ENCODE data around the gene KNG1.
"Not testable (repeated sequence)": the region's sequence is repeated elsewhere in the genome, so short reads cannot be mapped to it uniquely, and the experiment has no call there.

KNG1 gene

GRCh38 chr3:186717039-186717457 is at the start of gene KNG1:
KNG1 (plus strand) TSS chr3:186717359; CDS start chr3:186717543, 184 bp downstream.
- in situ Hi-C loops (cut with MboI; ENCODE audit: low sequenced_read_pairs): no loop called here

DNA sequence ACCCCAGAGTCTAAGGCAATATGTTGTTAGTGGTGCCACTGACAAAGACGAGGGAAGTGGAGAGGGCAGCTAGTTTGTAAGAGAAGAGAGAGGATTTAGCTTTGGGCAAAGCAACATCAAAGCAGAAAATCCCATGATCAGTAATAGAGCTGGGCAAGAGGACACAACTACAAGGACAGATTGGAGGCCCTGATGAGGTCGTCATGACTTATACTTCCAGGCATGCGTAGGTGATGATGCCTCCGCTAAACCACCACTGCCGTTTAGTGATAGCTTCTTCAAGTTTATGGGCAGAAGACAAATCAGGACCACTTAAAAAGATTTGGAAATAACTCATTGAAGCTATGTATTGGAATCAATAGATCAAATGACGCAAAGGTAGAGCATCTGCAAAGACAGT is 48.7 kb upstream of the KNG1 start:
- in situ Hi-C loops (cut with MboI; ENCODE audit: low sequenced_read_pairs): no loop called here

DNA sequence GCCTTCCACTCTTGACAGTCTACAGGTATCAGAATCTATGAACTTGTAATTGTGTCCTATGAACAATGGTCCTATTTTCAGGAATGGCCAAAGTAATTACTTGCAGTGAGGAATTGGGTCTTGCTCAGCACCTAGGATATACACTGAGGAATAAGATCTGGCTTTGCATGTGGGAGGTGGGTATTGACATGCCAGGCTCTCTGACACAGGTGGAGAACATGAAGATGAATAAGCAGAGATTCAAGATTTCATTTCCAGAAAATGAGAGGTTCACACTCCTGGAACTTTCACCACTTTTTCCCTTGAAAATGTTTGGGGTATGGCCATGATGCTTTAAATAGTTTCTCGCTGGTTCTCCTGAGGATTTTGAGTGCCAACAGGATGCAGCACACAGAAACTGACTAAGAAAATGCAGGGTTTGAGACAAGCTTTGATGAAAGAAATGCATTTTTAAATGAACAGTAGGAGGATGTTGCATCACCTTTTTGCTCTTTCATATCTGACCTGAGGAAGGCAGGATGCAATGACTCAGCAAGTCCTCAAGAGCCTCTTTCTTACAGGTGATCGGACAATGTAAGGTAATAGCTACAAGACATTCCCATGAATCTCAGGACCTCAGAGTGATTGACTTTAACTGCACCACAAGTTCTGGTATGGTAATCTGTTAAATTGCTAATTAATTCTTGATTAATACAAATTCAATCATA is 47.6 kb upstream of the KNG1 start:
- in situ Hi-C loops (cut with MboI; ENCODE audit: low sequenced_read_pairs): no loop called here

GRCh38 chr3:186670155-186670554 is 47.0 kb upstream of the KNG1 start:
- in situ Hi-C loops (cut with MboI; ENCODE audit: low sequenced_read_pairs): no loop called here

DNA sequence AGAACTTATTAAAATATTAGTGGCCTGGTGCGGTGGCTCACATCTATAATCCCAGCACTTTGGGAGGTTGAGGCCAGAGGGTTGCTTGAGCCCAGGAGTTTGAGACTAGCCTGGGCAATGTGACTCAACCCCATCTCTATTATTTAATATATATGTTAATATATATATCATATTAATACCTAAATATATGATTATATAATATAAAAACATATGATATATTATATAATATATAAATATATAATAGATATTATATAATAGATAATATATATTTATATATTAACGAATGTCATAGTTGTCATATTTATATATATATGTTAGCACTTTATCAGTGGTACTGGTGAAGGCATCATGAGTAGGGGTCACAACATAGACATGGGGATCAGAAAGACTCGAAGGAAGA is 46.1 kb upstream of the KNG1 start:
- in situ Hi-C loops (cut with MboI; ENCODE audit: low sequenced_read_pairs): no loop called here

DNA sequence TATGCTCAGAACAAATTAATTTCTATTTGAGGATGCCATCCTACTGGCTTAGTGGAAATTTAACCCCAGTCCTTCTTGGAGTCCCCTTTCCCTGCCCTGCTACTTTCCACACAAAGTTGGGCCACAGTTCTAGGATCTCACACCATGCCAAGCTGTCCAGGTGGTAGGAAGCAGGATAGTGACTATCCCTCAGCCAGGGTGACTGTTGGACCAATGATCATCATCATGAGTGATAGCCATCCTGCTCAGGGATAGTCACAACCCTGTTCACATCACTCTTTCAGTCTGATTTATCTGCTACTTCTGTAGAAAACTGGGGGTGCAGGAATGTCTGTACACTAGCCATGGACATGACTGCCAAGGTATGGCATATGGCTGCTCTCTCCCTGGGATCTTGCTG is 38.6 kb upstream of the KNG1 start:
- in situ Hi-C loops (cut with MboI; ENCODE audit: low sequenced_read_pairs): no loop called here

DNA sequence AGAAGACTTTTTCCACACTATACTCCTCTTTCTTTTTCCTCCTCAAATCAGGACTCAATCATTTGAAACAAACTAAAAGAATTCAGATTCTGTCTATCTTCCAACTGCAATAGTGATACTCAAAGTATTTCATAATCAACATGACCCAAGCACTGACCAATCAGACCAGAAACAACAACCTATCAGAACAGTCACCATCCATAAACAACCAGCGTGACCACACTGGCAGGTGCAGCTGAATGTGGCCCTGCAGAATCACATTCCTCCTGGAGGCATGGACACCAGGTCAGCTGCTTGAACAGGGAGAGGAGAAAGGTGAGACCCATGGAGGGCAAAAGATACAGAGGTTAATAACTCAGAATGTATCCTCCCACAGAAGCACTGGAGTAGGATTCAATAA is 38.0 kb upstream of the KNG1 start:
- in situ Hi-C loops (cut with MboI; ENCODE audit: low sequenced_read_pairs): no loop called here

DNA sequence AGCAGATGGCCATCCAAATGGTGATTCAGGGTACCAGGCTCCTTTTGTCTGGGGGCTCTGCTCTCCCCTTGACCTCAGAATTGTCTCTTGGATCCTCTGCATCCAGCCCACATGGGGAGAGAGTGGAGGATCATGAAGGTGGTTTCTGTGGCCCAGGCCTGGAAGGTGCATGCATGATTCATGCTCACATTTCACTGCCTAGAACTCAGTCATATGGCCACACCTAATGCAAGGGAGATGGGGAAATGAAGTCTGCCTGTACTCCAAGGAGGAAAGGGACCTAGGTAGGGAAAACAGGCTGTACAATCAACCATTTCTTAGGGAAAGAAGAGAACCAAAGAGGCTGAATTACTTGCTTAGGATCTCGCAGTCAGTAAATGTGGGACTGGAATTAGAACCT is 36.3 kb upstream of the KNG1 start:
- in situ Hi-C loops (cut with MboI; ENCODE audit: low sequenced_read_pairs): no loop called here

DNA sequence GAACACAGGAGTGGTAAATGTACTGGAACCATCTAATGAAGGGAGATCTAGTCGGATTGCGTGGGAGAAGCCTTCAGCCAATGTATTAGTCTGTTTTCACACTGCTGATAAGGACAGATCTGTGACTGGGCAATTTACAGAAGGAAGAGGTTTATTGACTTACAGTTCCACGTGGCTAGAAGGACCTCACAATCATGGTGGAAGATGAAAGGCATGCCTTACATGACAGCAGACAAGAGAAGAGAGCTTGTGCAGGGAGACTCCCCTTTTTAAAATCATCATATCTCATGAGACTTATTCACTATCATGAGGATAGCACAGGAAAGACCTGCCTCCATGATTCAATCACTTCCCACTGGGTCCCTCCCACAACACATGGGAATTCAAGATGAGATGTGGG is 34.3 kb upstream of the KNG1 start:
- in situ Hi-C loops (cut with MboI; ENCODE audit: low sequenced_read_pairs): no loop called here

- in situ Hi-C loops (cut with MboI; ENCODE audit: low sequenced_read_pairs): no loop called here
Measured at GRCh38 chr3:186683979-186684378, 33.2 kb upstream of the KNG1 start.

- in situ Hi-C loops (cut with MboI; ENCODE audit: low sequenced_read_pairs): not testable (repeated sequence)
Measured at GRCh38 chr3:186686475-186686874, 30.7 kb upstream of the KNG1 start.

DNA sequence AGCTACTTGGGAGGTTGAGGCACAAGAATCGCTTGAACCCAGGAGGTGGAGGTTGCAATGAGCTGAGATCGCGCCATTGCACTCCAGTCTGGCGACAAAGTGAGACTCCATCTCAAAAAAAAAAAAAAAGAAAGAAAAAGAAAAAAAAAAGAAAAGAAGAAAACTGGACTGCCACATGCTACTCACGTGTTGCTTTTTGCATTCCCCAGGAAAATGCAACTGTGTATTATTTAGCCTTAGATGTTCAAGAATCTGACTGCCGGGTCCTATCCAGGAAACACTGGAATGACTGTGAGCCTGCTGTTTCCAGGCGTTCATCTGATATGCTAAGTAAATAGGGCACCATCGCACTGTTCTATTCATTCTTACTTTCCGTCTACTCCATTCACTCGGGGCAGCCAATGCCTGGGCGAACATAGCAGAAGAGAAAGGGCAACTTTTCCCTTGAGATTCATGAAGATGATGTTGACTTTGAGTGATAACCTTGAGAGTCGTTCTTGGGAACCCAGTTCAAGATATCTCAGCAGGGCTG is 30.0 kb upstream of the KNG1 start:
- in situ Hi-C loops (cut with MboI; ENCODE audit: low sequenced_read_pairs): no loop called here

DNA sequence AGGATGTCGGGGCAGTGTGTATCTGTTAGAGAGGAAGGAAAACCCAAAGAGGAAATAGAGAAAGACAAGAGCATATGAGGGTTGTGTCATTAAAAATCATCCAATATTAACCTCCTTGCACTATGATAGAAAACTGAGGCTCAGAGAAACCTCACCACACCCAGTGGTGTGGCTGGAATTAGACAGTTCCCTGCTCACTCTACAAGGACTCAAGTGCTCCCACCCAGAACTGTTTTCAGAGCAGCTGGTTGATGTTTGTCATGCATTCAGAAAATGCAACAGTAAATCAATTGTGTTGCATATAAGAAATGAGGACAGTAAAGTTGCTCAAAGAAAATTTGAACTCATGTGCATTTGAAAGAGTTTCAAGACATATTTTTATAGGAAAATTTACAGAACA is 26.9 kb upstream of the KNG1 start:
- in situ Hi-C loops (cut with MboI; ENCODE audit: low sequenced_read_pairs): not testable (repeated sequence)

DNA sequence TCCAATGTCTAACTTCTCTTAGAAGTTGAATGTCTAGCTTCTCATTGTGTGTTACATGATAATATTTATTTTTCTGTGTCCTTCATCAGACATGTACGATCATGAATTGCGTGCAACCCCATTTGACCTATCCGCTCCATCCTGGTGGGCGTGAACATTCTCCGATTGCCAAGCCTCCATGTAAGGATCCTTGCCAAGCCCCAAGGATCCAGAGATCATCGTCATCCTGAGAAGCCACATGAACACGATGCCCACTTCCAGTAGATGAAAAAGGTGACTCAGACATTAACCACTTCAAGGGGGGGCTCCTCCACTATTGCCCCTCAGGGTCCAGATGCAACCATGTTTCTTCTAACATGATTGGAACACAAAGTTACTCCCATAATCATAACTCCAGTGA is 25.5 kb upstream of the KNG1 start:
- in situ Hi-C loops (cut with MboI; ENCODE audit: low sequenced_read_pairs): no loop called here

DNA sequence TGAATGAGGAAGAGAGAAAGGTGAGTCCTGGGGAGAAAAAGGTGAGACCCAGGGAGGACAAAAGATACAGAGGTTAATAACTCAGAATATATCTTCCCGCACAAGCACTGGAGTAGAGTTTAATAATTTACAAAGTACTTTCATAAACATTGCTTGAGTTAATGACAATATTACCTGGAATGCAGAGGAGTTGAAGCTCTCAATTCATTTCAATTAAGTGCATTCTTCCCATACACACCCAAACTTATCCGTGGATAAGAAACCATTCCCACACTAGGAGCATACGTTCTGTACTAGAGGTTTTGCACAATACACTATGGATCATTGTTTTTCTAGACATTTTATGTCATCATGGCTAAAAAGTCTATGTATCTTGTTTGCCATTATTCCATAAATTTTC is 23.3 kb upstream of the KNG1 start:
- in situ Hi-C loops (cut with MboI; ENCODE audit: low sequenced_read_pairs): no loop called here

DNA sequence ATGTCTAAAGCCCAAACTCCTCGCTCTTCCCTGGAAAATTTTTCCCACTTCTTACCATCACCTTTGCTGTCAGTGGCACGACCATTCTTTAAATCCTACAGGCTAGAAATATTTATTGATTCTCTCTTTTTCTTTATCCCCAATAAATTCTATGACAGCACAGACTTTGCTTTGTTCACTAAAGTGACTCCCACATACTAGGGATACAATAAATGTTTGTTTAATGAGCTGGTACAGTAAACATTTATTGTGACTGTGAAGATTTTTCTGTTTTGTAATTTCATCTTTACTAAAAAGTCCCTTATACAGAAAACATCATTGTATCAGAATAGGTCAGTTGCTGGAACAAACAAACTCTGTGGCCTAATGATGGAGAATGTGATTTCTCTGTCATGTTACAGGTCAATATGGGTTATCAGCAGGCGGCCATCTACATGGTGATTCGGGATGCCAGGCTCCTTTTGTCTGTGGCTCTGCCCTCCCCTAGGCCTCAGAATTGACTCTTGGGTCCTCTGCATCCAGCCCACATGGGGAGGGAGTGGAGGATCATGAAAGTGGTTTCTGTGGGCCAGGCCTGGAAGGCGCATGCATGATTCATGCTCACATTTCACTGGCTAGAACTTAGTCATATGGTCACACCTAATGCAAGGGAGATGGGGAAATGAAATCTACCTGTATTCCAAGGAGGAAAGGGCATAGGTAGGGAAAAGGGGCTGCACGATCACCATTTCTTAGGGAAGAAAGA is 22.7 kb upstream of the KNG1 start:
- in situ Hi-C loops (cut with MboI; ENCODE audit: low sequenced_read_pairs): no loop called here

- in situ Hi-C loops (cut with MboI; ENCODE audit: low sequenced_read_pairs): no loop called here
Measured at GRCh38 chr3:186696522-186696921, 20.6 kb upstream of the KNG1 start.

- in situ Hi-C loops (cut with MboI; ENCODE audit: low sequenced_read_pairs): no loop called here
Measured at GRCh38 chr3:186697510-186697909, 19.6 kb upstream of the KNG1 start.

- in situ Hi-C loops (cut with MboI; ENCODE audit: low sequenced_read_pairs): no loop called here
Measured at GRCh38 chr3:186700267-186700666, 16.9 kb upstream of the KNG1 start.

GRCh38 chr3:186702451-186702850 is 14.7 kb upstream of the KNG1 start:
- in situ Hi-C loops (cut with MboI; ENCODE audit: low sequenced_read_pairs): not testable (repeated sequence)

GRCh38 chr3:186705882-186706780 is 11.0 kb upstream of the KNG1 start:
- in situ Hi-C loops (cut with MboI; ENCODE audit: low sequenced_read_pairs): no loop called here

All from HL-60/S4 (cell line).